ENCODE data around the gene EYA2.

Gene EYA2

DNA sequence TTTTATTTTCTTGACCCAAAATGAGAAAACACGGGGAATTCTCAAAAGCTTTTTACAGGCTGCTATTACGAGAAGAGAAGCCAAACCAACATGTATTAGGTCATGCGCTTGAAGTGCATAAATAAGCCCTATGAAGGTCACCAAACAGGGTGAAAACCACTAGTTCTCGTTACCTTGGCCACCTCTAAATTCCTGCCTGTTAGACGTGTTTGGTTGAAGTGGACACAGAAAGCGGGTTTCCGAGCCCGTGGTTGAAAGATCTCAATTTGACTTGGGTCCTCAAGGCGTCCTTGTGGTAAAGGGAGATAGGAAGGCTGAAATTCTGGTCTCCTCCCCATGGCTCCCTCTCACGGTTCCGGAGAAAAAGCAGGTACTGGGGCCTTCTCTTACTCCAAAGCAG is 6.2 kb downstream of the EYA2 start:
- DNase-seq (ENCODE audit: low read depth, low spot score), result no peak
- TF ChIP-seq, protein P1, sequence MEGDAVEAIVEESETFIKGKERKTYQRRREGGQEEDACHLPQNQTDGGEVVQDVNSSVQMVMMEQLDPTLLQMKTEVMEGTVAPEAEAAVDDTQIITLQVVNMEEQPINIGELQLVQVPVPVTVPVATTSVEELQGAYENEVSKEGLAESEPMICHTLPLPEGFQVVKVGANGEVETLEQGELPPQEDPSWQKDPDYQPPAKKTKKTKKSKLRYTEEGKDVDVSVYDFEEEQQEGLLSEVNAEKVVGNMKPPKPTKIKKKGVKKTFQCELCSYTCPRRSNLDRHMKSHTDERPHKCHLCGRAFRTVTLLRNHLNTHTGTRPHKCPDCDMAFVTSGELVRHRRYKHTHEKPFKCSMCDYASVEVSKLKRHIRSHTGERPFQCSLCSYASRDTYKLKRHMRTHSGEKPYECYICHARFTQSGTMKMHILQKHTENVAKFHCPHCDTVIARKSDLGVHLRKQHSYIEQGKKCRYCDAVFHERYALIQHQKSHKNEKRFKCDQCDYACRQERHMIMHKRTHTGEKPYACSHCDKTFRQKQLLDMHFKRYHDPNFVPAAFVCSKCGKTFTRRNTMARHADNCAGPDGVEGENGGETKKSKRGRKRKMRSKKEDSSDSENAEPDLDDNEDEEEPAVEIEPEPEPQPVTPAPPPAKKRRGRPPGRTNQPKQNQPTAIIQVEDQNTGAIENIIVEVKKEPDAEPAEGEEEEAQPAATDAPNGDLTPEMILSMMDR (IDR thresholded peaks at IDR 0.05; ENCODE audit: low read depth, low read length), result no peak
- no peak overlapping the region for H3K4me3 ChIP-seq (ENCODE audit: low read depth, low read length)
- in situ Hi-C loops (cut with HindIII; ENCODE audit: low sequenced_read_pairs), result no loop called here

DNA sequence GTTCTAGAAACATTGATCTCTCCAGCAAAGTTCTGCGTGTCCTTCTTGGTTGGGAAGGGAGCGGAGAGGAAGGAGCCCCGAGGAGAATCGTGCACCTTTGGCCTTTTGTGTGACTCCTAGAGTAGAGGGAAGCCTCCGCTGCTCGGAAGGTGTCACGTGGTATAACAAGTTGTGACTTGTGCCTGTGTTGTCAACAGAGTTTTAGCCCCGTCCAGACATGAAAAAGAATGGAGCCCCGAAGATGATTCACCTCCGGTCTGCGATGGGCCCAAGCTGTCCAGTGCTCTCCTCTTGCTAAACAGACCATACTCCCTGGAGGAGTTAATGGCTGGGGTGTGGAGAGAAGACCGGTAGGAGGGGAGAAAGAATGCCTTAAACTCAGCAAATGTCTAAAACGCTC is 7.0 kb downstream of the EYA2 start:
- no peak overlapping the region for H3K4me3 ChIP-seq (ENCODE audit: low read depth, low read length)
- TF ChIP-seq, protein P1 (IDR thresholded peaks at IDR 0.05; ENCODE audit: low read depth, low read length), result no peak
- in situ Hi-C loops (cut with HindIII; ENCODE audit: low sequenced_read_pairs), result no loop called here
- no peak for DNase-seq (ENCODE audit: low read depth, low spot score)

DNA sequence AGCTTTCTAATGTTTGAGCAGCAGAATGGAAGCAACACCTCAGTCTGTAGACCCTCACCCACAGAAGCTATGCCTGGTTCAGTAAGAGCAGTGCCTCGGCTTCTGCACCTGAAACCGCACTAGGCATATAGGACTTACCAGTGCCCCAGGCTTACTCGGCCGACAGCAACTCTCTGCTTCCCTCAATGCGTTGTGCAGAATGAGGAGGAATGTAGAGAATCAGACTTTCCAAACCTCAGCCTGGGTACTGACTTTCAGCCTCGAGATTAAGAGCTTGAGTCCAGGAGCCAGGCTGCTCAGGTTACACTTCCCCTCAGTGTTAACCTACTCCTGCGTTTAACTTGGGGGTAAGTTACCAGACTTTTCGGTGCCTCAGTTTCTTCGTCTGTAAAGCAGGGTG is 8.6 kb downstream of the EYA2 start:
- H3K4me3 ChIP-seq (ENCODE audit: low read depth, low read length), result no peak overlapping the region
- TF ChIP-seq, protein P1 (IDR thresholded peaks at IDR 0.05; ENCODE audit: low read depth, low read length), result no peak
- in situ Hi-C loops (cut with HindIII; ENCODE audit: low sequenced_read_pairs), result no loop called here
- DNase-seq (ENCODE audit: low read depth, low spot score), result no peak

DNA sequence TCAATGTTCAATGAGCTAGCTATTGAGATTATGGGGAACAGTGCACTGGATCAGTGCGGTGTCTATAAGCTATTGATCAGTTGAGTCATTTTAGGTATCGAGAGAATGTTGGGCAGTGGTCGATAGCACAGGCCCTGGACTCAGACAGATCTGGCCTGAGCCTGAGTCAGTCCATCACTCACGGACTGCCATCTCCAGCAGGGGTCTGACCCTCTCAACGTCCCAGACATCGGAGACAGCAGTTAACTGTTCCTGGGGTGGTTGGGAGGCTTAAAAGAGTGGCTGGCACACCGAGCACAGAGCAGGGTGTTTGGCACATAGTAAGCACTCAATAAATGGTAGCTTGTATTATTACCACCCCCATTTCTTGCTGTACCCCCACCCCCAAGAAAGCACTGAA is 9.3 kb downstream of the EYA2 start:
- no peak for DNase-seq (ENCODE audit: low read depth, low spot score)
- TF ChIP-seq, protein P1 (IDR thresholded peaks at IDR 0.05; ENCODE audit: low read depth, low read length), result no peak
- H3K4me3 ChIP-seq (ENCODE audit: low read depth, low read length), result no peak overlapping the region
- in situ Hi-C loops (cut with HindIII; ENCODE audit: low sequenced_read_pairs), result no loop called here

DNA sequence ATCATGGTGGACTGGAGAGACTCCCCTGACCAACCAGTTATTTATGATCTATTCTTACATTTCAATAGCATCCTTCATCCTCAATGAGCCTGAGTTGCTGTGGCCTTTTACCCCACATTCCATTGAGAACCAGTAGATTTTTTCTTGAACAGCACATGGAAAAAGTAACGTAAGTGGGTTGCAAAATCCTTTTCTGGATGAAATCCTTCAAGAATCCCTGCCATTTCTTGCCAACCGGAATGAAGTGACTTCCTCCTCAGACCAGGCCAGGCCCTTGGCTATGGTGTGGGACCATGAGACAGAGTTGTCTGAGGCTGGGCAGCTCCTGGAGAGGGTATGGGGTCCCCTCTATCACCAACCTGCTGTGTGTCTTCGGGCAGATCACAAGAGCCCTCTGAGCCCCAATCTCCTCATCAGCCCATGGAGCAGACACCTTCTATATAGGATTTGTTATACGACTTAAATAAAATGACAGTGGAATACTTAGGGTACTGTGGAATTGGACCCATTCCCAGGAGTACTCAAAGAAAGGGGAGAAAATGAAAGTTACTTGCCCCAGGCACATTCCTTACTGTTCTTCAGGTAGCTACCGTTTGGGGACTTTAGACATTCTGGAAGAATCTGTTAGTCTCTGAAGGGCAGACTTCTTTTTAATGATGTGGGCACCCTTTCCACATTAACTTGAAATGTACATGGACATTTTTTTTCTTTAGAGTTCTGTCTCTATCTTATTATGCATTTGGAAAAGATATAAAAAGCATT is 10.9 kb downstream of the EYA2 start:
- in situ Hi-C loops (cut with HindIII; ENCODE audit: low sequenced_read_pairs), result no loop called here
- DNase-seq (ENCODE audit: low read depth, low spot score), result no peak
- TF ChIP-seq, protein P1 (IDR thresholded peaks at IDR 0.05; ENCODE audit: low read depth, low read length), result no peak
- no peak overlapping the region for H3K4me3 ChIP-seq (ENCODE audit: low read depth, low read length)

DNA sequence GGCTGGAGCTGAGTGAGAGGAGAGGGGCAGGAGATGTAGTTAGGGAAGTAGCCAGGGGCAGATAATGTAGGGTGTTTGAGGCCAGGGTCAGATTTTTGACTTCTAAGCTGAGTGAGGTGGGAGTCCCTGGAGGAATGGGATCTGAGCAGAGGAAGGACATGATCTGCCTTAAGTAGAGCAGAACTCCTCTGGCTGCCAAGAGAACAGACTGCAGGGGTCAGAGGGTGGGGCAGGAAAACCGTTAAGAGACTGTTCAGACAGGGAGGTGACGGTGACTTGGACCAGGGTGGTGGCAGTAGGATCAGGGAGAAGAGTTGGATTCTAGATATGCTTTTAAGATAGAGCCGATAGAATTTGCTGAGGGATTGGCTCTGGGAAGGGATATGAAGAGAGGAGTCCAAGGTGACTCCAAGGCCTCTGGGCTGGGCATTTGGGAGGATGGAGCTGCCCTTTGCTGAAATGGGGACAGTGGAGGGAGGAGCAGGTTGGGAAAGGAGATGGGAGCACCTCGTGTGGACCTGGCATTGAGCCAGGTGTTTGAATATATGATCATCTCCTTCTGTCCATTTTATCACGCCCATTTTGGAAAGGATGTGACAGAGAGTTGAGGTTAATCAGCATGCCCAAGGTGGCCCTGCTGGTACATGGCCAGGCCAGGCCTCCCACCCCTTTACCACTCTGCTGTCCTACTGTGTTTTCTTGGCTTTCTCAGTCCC is 18.8 kb downstream of the EYA2 start:
- no peak overlapping the region for H3K4me3 ChIP-seq (ENCODE audit: low read depth, low read length)
- TF ChIP-seq, protein P1 (IDR thresholded peaks at IDR 0.05; ENCODE audit: low read depth, low read length), result no peak
- in situ Hi-C loops (cut with HindIII; ENCODE audit: low sequenced_read_pairs), result no loop called here
- no peak for DNase-seq (ENCODE audit: low read depth, low spot score)
